K562 (cell line): ENCODE data around the gene TVP23A. TPM values are rescaled to one million over a fixed set of nuclear protein-coding genes. Genes with fewer than 3 reads are reported as not detected.

ENCODE experiments used
- BHLHE40 ChIP-seq: IDR thresholded peaks from 2 replicates; pipeline ENCODE4 v1.6.1; 2011; ENCODE audit warnings: low read length, improper control_type of control experiment
- CXXC5 ChIP-seq: fragments of 250-450 bp; sonication (Bioruptor Pico); IDR thresholded peaks from 2 replicates; pipeline ENCODE4 v1.8.0; 2022; ENCODE audit warnings: inconsistent platforms, mild to moderate bottlenecking, moderate library complexity
- HDAC1 ChIP-seq, 2 experiments: fragments of 450-650 bp; IDR thresholded peaks; 2 replicates each; pipeline ENCODE4 v1.6.1; 2016 to 2017; ENCODE audit warnings: inconsistent platforms in 1 of 2, mild to moderate bottlenecking in 1 of 2, moderate library complexity in 1 of 2
- HOXB6 ChIP-seq: fragments of 250-450 bp; sonication (Bioruptor Pico); IDR thresholded peaks from 2 replicates; pipeline ENCODE4 v1.5.1; 2022; ENCODE audit warnings: mild to moderate bottlenecking, borderline replicate concordance
- KDM4B ChIP-seq, 2 experiments: fragments of 450-650 bp in 1 of 2; sonication (generic) in 1 of 2; IDR thresholded peaks; 2 replicates each; pipeline ENCODE4 v1.6.1; 2016 to 2017; ENCODE audit warnings: borderline replicate concordance in 2 of 2, antibody characterized with exemption in 1 of 2, low read depth in 1 of 2, mild to moderate bottlenecking in 1 of 2
- LCOR ChIP-seq: sonication (generic); formaldehyde crosslinking; IDR thresholded peaks from 2 replicates; pipeline ENCODE4 v1.8.0; 2022; ENCODE audit warnings: mild to moderate bottlenecking, missing genetic modification reagents
- MAFK ChIP-seq: IDR thresholded peaks from 2 replicates; pipeline ENCODE4 v1.6.1; 2011; ENCODE audit warnings: low read length, improper control_type of control experiment
- MXI1 ChIP-seq: IDR thresholded peaks from 2 replicates; pipeline ENCODE4 v1.6.1; 2011; ENCODE audit warnings: low read depth, mild to moderate bottlenecking, improper control_type of control experiment, low read length
- NFE2L1 ChIP-seq: fragments of 450-650 bp; IDR thresholded peaks from 2 replicates; pipeline ENCODE4 v1.6.1; 2016; ENCODE audit warnings: missing genetic modification characterization, low read depth, mild to moderate bottlenecking, missing compliant biosample characterization, moderate library complexity, borderline replicate concordance
- RB1 ChIP-seq: fragments of 450-650 bp; IDR thresholded peaks from 2 replicates; pipeline ENCODE4 v1.6.1; 2017; ENCODE audit warnings: low read depth, mild to moderate bottlenecking
- TEAD2 ChIP-seq: fragments of 450-650 bp; IDR thresholded peaks from 2 replicates; pipeline ENCODE4 v1.6.1; 2016; ENCODE audit warnings: missing genetic modification characterization, control low read depth, missing compliant biosample characterization
- TRIM28 ChIP-seq: fragments of 450-650 bp; IDR thresholded peaks from 2 replicates; pipeline ENCODE4 v1.6.1; 2017
- polyA plus RNA-seq, 8 experiments: library from polyadenylated mRNA; depleted of rRNA in 4 of 8; stranded (reverse) in 5 of 8; unstranded in 3 of 8; fragments of >200 nt; fragmentation: Nextera tagmentation in 2 of 8; fragmentation: Illumina TruSeq in 1 of 8; extraction: Ambion mirVana in 2 of 8; extraction: Trizol in 1 of 8; gene quantifications; 2 replicates each; pipeline versions ENCODE4 v1.2.1 to v1.2.3, GENCODE V29; 2011 to 2014; ENCODE audit warnings: inconsistent platforms in 1 of 8, missing spikeins in 1 of 8
- total RNA-seq, 7 experiments: library from RNA; depleted of rRNA in 6 of 7; stranded (reverse); fragments of >200 nt in 6 of 7; fragmentation: Illumina TruSeq in 2 of 7; extraction: Trizol in 2 of 7; gene quantifications; 2 replicates each; pipeline versions ENCODE4 v1.2.1 to v1.2.3, GENCODE V29; 2011 to 2021; ENCODE audit warnings: low replicate concordance in 1 of 7
- TF ChIP-seq, protein P1 (sequence below), 2 experiments: IDR thresholded peaks; 2 replicates each; pipeline ENCODE4 v1.6.1; 2011; ENCODE audit warnings: borderline replicate concordance in 1 of 2, control low read depth in 1 of 2, low read depth in 1 of 2, low read length in 1 of 2, mild to moderate bottlenecking in 1 of 2, mixed read lengths in 1 of 2, moderate library complexity in 1 of 2; ENCODE audit not compliant: insufficient read depth in 1 of 2, insufficient read length in 1 of 2, poor library complexity in 1 of 2, severe bottlenecking in 1 of 2; ENCODE audit errors: extremely low read depth in 1 of 2

Gene TVP23A
- total and polyA plus RNA-seq, 9 of the 15 experiments (the other 6 are each of a cell fraction or from before 2014, with no cell fraction given): 0.04 to 0.77 (median 0.10) TPM; not detected in 3

- TF ChIP-seq HDAC1 (IDR thresholded peaks at IDR 0.05): 0 out of 4 replicates have a peak, but pooled peaks of 1 of the 2 experiments have one; percentile 15
- peak; percentile 65; the same call in 1 of the 2 replicates for TF ChIP-seq BHLHE40
- TF ChIP-seq LCOR (CRISPR knock-in tag): 0 out of 2 replicates have a peak, but pooled peaks have one; percentile 10
- no peak for TF ChIP-seq CXXC5 (CRISPR knock-in tag)
- TF ChIP-seq NFE2L1 (tag): no peak
- TF ChIP-seq MAFK: 0 out of 2 replicates have a peak, but pooled peaks have one; percentile 4
- TF ChIP-seq HOXB6 (CRISPR knock-in tag): no peak
- TF ChIP-seq, protein P1, sequence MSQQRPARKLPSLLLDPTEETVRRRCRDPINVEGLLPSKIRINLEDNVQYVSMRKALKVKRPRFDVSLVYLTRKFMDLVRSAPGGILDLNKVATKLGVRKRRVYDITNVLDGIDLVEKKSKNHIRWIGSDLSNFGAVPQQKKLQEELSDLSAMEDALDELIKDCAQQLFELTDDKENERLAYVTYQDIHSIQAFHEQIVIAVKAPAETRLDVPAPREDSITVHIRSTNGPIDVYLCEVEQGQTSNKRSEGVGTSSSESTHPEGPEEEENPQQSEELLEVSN (IDR thresholded peaks at IDR 0.05; ENCODE audit: borderline replicate concordance in 1 of 2, extremely low read depth in 1 of 2, insufficient read depth in 1 of 2, insufficient read length in 1 of 2, low read depth in 1 of 2, low read length in 1 of 2, poor library complexity in 1 of 2, severe bottlenecking in 1 of 2): peak in 1 of 2 experiments; percentile 15
- TF ChIP-seq TEAD2 (tag): no peak
- TF ChIP-seq RB1: peak; percentile 42; the same call in 1 of the 2 replicates
- TF ChIP-seq KDM4B (IDR thresholded peaks at IDR 0.05; ENCODE audit: borderline replicate concordance in 2 of 2, low read depth in 1 of 2): no peak
- TF ChIP-seq TRIM28: no peak
- peak; percentile 29; the same call in 1 of the 2 replicates for TF ChIP-seq MXI1
- TF ChIP-seq, all 486 proteins: peak for 11
Measured at GRCh38 chr16:10744370-10745030, 74.1 kb downstream of the TVP23A start (continued).
